DMS53 treated with DMSO at 0.1 percent for 48 hours (cell line): ENCODE measurements around the gene CD247.

Experiments used
- DNase-seq: peaks from one replicate; lab custom pipeline; 2025; ENCODE audit not compliant: unreplicated experiment; lab: John Stamatoyannopoulos, UW

CD247 gene

GRCh38 chr1:167440776-167441175 lies 77.6 kb downstream of the CD247 start:
- DNase-seq = no peak

- no peak for DNase-seq
Observed at GRCh38 chr1:167440345-167440744, 78.0 kb downstream of the CD247 start.

- DNase-seq = peak; percentile 31
Observed at GRCh38 chr1:167439301-167439988, 78.9 kb downstream of the CD247 start.

GRCh38 chr1:167438171-167439138 lies 79.9 kb downstream of the CD247 start:
- no peak for DNase-seq

GRCh38 chr1:167435484-167435883 lies 82.8 kb downstream of the CD247 start:
- no peak for DNase-seq

- no peak for DNase-seq
Observed at GRCh38 chr1:167434306-167434705, 84.0 kb downstream of the CD247 start.

GRCh38 chr1:167433884-167434283 lies 84.4 kb downstream of the CD247 start:
- no peak for DNase-seq

- no peak for DNase-seq
Observed at GRCh38 chr1:167432780-167433179, 85.5 kb downstream of the CD247 start.

GRCh38 chr1:167431909-167432650 lies 86.2 kb downstream of the CD247 start:
- no peak for DNase-seq

GRCh38 chr1:167431261-167431908 lies 86.9 kb downstream of the CD247 start:
- no peak for DNase-seq

GRCh38 chr1:167430849-167431242 lies 87.5 kb downstream of the CD247 start:
- DNase-seq = no peak

GRCh38 chr1:167430134-167430848 lies 88.0 kb downstream of the CD247 start:
- no peak for DNase-seq

GRCh38 chr1:167429612-167430011 lies 88.7 kb downstream of the CD247 start:
- DNase-seq = no peak

- DNase-seq = no peak
Observed at GRCh38 chr1:167428395-167428794, 89.9 kb downstream of the CD247 start.

GRCh38 chr1:167427848-167428247 lies 90.5 kb downstream of the CD247 start:
- DNase-seq = no peak

- no peak for DNase-seq
Observed at GRCh38 chr1:167426716-167427115, 91.6 kb downstream of the CD247 start.

- DNase-seq = no peak
Observed at GRCh38 chr1:167425482-167425881, 92.8 kb downstream of the CD247 start.

GRCh38 chr1:167423684-167424619 lies 94.4 kb downstream of the CD247 start:
- no peak for DNase-seq

- DNase-seq = no peak
Observed at GRCh38 chr1:167420510-167420909, 97.8 kb downstream of the CD247 start.
